ENCODE results near the gene FUT6.

DNA sequence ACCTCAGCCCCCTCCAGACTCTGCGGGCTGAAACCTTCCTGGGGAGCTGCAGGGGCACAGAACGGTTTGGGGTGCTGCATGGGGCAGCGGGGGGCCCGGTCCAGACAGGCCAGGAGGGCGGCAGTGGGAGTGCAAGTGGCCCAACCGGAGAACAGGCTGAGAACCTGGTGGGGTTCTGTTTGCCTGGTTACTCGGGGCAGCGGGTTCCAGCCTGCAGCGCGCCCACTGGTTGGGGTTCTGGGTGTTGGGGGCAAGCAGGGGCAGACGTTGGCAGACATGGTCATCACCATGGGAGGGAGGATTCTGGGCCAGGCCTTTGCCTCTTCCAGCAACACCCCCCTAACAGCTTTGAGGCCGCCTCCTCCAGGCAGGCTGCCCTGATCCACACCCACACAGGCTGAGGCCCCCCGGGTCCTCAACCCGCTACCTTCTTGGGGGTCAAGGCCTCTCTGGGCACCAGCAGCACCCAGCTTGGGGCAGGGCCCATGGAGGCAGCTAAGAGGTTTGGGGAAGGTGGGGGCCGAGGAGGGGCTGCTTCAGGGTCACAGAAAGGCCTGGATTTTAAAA, 54.8 kb downstream of the FUT6 start, which contains the start of gene PRR22:
- TF ChIP-seq, protein P1, sequence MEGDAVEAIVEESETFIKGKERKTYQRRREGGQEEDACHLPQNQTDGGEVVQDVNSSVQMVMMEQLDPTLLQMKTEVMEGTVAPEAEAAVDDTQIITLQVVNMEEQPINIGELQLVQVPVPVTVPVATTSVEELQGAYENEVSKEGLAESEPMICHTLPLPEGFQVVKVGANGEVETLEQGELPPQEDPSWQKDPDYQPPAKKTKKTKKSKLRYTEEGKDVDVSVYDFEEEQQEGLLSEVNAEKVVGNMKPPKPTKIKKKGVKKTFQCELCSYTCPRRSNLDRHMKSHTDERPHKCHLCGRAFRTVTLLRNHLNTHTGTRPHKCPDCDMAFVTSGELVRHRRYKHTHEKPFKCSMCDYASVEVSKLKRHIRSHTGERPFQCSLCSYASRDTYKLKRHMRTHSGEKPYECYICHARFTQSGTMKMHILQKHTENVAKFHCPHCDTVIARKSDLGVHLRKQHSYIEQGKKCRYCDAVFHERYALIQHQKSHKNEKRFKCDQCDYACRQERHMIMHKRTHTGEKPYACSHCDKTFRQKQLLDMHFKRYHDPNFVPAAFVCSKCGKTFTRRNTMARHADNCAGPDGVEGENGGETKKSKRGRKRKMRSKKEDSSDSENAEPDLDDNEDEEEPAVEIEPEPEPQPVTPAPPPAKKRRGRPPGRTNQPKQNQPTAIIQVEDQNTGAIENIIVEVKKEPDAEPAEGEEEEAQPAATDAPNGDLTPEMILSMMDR (IDR thresholded peaks at IDR 0.05): no peak
- no peak for TF ChIP-seq POLR2A (IDR thresholded peaks at IDR 0.05)
